ENCODE results near the gene E2F3. TPM values are rescaled to one million over a fixed set of nuclear protein-coding genes. Genes with fewer than 3 reads are reported as not detected.

E2F3 gene
- total RNA-seq, 1 experiment from 2014 or later = 27.1 TPM

DNA sequence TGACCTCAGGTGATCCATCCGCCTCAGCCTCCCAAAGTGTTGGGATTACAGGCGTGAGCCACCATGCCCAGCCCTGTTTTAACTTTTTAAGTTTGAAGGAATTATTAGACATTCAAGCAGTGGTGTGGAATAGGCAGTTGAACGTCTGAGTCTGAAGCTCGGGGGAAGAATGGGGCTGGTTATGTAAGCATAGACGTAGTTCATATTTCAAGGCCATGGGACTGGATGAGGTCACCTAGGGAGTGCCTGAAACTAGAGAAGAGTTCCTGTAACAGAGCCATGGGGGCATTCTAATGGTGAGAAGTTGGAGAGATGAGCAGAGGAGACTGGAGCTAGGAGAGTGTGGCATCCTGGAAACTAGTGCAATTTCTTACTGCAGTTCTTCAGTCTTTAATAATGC lies 139.0 kb downstream of the E2F3 start:
- intact Hi-C loops (cut with micrococcal nuclease) = no loop called here
- peaks cover 0 to 9% of the 10 kb centered on the region in 2 experiments; a peak in 1 of 4 replicates for H3K36me3 ChIP-seq (ENCODE audit: control insufficient read depth in 1 of 2, insufficient read depth in 2 of 2, low read length in 2 of 2)
- no peaks in the 10 kb centered on the region for H3K27me3 ChIP-seq (ENCODE audit: insufficient read depth, low read length)
- TF ChIP-seq CBX3 (IDR thresholded peaks at IDR 0.05; ENCODE audit: low read depth) (no peak), SRF (IDR thresholded peaks at IDR 0.05; ENCODE audit: low read depth) (no peak), TCF7L2 (IDR thresholded peaks at IDR 0.05; ENCODE audit: borderline replicate concordance, extremely low read depth, insufficient read depth, insufficient read length) (no peak), JUND (IDR thresholded peaks at IDR 0.05) (no peak), EZH2phosphoT487 (IDR thresholded peaks at IDR 0.05; ENCODE audit: borderline replicate concordance) (no peak), FOSL1 (IDR thresholded peaks at IDR 0.05; ENCODE audit: low read depth) (no peak), CEBPB (IDR thresholded peaks at IDR 0.05; ENCODE audit: low read depth) (no peak), ZFX (IDR thresholded peaks at IDR 0.05) (no peak), YY1 (IDR thresholded peaks at IDR 0.05; ENCODE audit: extremely low read depth, insufficient replicate concordance, low read depth, low read length) (no peak), EZH2 (IDR thresholded peaks at IDR 0.05) (no peak), RAD21 (IDR thresholded peaks at IDR 0.05; ENCODE audit: low read depth) (no peak), ZNF274 (IDR thresholded peaks at IDR 0.05; ENCODE audit: low read depth, low read length) (no peak), SP1 (IDR thresholded peaks at IDR 0.05; ENCODE audit: low read depth) (no peak), POLR2A (IDR thresholded peaks at IDR 0.05; ENCODE audit: borderline replicate concordance, extremely low read depth, insufficient read depth, insufficient read length) (no peak)
- TF ChIP-seq, protein P1, sequence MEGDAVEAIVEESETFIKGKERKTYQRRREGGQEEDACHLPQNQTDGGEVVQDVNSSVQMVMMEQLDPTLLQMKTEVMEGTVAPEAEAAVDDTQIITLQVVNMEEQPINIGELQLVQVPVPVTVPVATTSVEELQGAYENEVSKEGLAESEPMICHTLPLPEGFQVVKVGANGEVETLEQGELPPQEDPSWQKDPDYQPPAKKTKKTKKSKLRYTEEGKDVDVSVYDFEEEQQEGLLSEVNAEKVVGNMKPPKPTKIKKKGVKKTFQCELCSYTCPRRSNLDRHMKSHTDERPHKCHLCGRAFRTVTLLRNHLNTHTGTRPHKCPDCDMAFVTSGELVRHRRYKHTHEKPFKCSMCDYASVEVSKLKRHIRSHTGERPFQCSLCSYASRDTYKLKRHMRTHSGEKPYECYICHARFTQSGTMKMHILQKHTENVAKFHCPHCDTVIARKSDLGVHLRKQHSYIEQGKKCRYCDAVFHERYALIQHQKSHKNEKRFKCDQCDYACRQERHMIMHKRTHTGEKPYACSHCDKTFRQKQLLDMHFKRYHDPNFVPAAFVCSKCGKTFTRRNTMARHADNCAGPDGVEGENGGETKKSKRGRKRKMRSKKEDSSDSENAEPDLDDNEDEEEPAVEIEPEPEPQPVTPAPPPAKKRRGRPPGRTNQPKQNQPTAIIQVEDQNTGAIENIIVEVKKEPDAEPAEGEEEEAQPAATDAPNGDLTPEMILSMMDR (IDR thresholded peaks at IDR 0.05 in 2 of 3, conservative IDR thresholded peaks at IDR 0.05 in 1 of 3; ENCODE audit: borderline replicate concordance in 1 of 3, insufficient read depth in 1 of 3, low read depth in 2 of 3, low read length in 2 of 3) = no peak
- TF ChIP-seq, protein P2, sequence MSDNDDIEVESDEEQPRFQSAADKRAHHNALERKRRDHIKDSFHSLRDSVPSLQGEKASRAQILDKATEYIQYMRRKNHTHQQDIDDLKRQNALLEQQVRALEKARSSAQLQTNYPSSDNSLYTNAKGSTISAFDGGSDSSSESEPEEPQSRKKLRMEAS (IDR thresholded peaks at IDR 0.05) = no peak
- TF ChIP-seq, protein P3, sequence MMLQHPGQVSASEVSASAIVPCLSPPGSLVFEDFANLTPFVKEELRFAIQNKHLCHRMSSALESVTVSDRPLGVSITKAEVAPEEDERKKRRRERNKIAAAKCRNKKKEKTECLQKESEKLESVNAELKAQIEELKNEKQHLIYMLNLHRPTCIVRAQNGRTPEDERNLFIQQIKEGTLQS (IDR thresholded peaks at IDR 0.05) = no peak
- TF ChIP-seq, protein P4, sequence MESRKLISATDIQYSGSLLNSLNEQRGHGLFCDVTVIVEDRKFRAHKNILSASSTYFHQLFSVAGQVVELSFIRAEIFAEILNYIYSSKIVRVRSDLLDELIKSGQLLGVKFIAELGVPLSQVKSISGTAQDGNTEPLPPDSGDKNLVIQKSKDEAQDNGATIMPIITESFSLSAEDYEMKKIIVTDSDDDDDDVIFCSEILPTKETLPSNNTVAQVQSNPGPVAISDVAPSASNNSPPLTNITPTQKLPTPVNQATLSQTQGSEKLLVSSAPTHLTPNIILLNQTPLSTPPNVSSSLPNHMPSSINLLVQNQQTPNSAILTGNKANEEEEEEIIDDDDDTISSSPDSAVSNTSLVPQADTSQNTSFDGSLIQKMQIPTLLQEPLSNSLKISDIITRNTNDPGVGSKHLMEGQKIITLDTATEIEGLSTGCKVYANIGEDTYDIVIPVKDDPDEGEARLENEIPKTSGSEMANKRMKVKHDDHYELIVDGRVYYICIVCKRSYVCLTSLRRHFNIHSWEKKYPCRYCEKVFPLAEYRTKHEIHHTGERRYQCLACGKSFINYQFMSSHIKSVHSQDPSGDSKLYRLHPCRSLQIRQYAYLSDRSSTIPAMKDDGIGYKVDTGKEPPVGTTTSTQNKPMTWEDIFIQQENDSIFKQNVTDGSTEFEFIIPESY (IDR thresholded peaks at IDR 0.05; ENCODE audit: extremely low read depth, insufficient replicate concordance, low read length) = no peak
- TF ChIP-seq, protein P5, sequence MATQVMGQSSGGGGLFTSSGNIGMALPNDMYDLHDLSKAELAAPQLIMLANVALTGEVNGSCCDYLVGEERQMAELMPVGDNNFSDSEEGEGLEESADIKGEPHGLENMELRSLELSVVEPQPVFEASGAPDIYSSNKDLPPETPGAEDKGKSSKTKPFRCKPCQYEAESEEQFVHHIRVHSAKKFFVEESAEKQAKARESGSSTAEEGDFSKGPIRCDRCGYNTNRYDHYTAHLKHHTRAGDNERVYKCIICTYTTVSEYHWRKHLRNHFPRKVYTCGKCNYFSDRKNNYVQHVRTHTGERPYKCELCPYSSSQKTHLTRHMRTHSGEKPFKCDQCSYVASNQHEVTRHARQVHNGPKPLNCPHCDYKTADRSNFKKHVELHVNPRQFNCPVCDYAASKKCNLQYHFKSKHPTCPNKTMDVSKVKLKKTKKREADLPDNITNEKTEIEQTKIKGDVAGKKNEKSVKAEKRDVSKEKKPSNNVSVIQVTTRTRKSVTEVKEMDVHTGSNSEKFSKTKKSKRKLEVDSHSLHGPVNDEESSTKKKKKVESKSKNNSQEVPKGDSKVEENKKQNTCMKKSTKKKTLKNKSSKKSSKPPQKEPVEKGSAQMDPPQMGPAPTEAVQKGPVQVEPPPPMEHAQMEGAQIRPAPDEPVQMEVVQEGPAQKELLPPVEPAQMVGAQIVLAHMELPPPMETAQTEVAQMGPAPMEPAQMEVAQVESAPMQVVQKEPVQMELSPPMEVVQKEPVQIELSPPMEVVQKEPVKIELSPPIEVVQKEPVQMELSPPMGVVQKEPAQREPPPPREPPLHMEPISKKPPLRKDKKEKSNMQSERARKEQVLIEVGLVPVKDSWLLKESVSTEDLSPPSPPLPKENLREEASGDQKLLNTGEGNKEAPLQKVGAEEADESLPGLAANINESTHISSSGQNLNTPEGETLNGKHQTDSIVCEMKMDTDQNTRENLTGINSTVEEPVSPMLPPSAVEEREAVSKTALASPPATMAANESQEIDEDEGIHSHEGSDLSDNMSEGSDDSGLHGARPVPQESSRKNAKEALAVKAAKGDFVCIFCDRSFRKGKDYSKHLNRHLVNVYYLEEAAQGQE (IDR thresholded peaks at IDR 0.05; ENCODE audit: low read depth) = no peak
- no peaks in the 10 kb centered on the region for H4K20me1 ChIP-seq (ENCODE audit: insufficient read depth)
- no peaks in the 10 kb centered on the region for H3K9me2 ChIP-seq (ENCODE audit: insufficient read depth)
- POLR2A ChIA-PET = no interaction called here
- H3K27ac ChIP-seq (ENCODE audit: low read depth, low read length) = no peak overlapping the region
- CTCF ChIA-PET = interaction anchor here (0.8 kb wide), 1 partner anchor 10 kb away, joined by 3 read pairs; no protein-coding TSS in a partner anchor
- peaks cover 72% of the 10 kb centered on the region for H3K79me2 ChIP-seq (ENCODE audit: insufficient read depth, low read length)
- H3K9me3 ChIP-seq (ENCODE audit: control insufficient read depth in 1 of 2, insufficient read depth in 1 of 2, low read depth in 1 of 2, low read length in 2 of 2) = no peaks in the 10 kb centered on the region
- peaks cover 11 to 14% of the 10 kb centered on the region in 2 experiments; a peak in 2 of 4 replicates for H3K4me1 ChIP-seq (ENCODE audit: control insufficient read depth in 1 of 2, insufficient read depth in 2 of 2, low read length in 2 of 2)
- no TSS peak for BruUV-seq (replicated peaks)
- H3K9ac ChIP-seq (ENCODE audit: low read length) = no peak overlapping the region
- no peak overlapping the region for H3K4me3 ChIP-seq (replicated peaks in 1 of 2; ENCODE audit: low read depth in 1 of 2, low read length in 2 of 2)
- DNase-seq (ENCODE audit: low read depth, low spot score) = no peak
- no peak overlapping the region for H2AFZ ChIP-seq (ENCODE audit: low read depth, low read length, poor library complexity, severe bottlenecking)
- no peak for ATAC-seq
- RAD21 ChIA-PET (ENCODE audit: low non-redundant PET in 1 of 2, low total read pairs in 2 of 2, uncharacterized antibody in 2 of 2, unreplicated experiment in 2 of 2) = no interaction called here
- no peak overlapping the region for H3K4me2 ChIP-seq (ENCODE audit: low read length)
